BLaER1 (cell line): ENCODE data around the gene DNAJC18.

Source experiments
- H3K27ac ChIP-seq: shearing (Covaris generic); formaldehyde crosslinking; 2 replicates; pipeline ENCODE4 v1.8.1; 2022
- H3K27me3 ChIP-seq: shearing (Covaris generic); formaldehyde crosslinking; 2 replicates; pipeline ENCODE4 v1.8.1; 2022
- H3K36me3 ChIP-seq: shearing (Covaris generic); formaldehyde crosslinking; 2 replicates; pipeline ENCODE4 v1.8.1; 2022
- H3K4me1 ChIP-seq: shearing (Covaris generic); formaldehyde crosslinking; 2 replicates; pipeline ENCODE4 v1.8.1; 2022
- H3K4me2 ChIP-seq: shearing (Covaris generic); formaldehyde crosslinking; 2 replicates; pipeline ENCODE4 v1.8.1; 2022
- H3K4me3 ChIP-seq: shearing (Covaris generic); formaldehyde crosslinking; 2 replicates; pipeline ENCODE4 v1.8.1; 2022
- H3K9ac ChIP-seq: shearing (Covaris generic); formaldehyde crosslinking; 2 replicates; pipeline ENCODE4 v1.8.1; 2022
- H3K9me3 ChIP-seq: shearing (Covaris generic); formaldehyde crosslinking; 2 replicates; pipeline ENCODE4 v1.8.1; 2022
- H4K20me1 ChIP-seq: shearing (Covaris generic); formaldehyde crosslinking; 2 replicates; pipeline ENCODE4 v1.8.1; 2022
- Cebpa-rat ChIP-seq: shearing (Covaris generic); IDR thresholded peaks from 2 replicates; pipeline ENCODE4 v1.8.1; 2022

Gene DNAJC18

DNA sequence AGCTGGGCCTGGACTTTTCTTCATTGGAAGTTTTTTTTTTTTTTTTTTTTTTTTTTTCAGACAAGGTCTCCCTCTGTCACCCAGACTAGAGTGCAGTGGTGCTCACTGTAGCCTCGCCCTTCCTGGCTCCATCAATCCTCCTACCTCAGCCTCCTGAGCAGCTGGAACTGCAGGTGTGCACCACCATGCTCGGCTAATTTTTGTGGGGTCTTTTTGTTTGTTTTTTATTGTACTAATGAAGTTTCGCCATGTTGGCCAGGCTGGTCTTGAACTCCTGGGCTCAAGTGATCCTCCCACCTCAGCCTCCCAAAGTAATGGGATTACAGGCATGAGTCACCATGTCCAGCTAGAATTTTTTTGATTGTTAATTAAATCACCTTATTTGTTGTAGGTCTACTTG, 3.6 kb downstream of the DNAJC18 start:
- H3K4me2 ChIP-seq = no peak overlapping the region
- H3K27me3 ChIP-seq = no peaks in the 10 kb centered on the region
- no peaks in the 10 kb centered on the region for H3K9me3 ChIP-seq
- TF ChIP-seq Cebpa-rat = no peak
- H3K27ac ChIP-seq = no peak overlapping the region
- peaks cover 15% of the 10 kb centered on the region for H3K4me1 ChIP-seq
- no peak overlapping the region for H3K4me3 ChIP-seq
- no peaks in the 10 kb centered on the region for H4K20me1 ChIP-seq
- H3K9ac ChIP-seq = no peak overlapping the region
- peaks cover 17% of the 10 kb centered on the region for H3K36me3 ChIP-seq

DNA sequence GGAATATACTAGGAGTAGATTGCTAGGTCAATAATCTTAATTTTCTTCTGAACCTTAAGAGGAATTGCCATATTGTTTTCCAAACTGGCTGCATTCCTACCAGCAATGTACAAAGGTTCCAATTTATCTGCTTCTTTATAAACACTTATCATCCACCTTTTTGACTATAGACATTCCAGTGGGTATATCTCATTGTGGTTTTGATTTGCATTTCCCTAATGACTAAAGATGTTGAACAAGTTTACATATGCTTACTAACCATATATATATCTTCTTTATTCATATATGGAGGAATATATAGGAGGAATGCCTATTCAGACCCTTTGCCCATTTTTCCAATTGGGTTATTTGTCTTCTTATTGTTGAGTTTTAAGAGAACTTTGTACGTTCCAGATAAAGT, 7.6 kb downstream of the DNAJC18 start:
- Histone ChIP-seq H3K27ac (no peak overlapping the region), H3K4me1 (no peaks in the 10 kb centered on the region), H3K9ac (no peak overlapping the region), H3K36me3 (peaks cover 31% of the 10 kb centered on the region), H3K9me3 (no peaks in the 10 kb centered on the region), H4K20me1 (no peaks in the 10 kb centered on the region), H3K27me3 (no peaks in the 10 kb centered on the region), H3K4me3 (no peak overlapping the region), H3K4me2 (no peak overlapping the region)
- TF ChIP-seq Cebpa-rat = no peak

DNA sequence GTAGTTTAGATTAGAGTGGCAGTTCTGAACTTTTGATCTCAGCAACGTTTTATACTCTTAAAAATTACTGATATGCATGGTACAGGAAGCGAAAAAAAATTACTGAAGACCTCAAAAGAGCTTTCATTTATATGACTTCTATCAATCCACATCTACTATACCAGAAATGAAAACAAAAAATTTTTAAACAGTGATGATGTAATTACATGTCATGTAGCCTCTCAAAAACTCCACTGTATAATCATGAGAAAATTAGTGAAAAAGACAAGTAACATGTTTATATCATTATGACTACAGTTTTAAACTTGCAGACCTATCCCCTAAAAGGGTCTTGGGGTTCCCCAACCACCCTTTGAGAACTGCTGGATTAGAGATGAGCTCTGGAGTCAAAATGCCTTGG, 9.3 kb downstream of the DNAJC18 start:
- Histone ChIP-seq H3K9me3 (no peaks in the 10 kb centered on the region), H3K4me1 (no peaks in the 10 kb centered on the region), H3K9ac (no peak overlapping the region), H3K27ac (no peak overlapping the region), H3K27me3 (no peaks in the 10 kb centered on the region), H4K20me1 (no peaks in the 10 kb centered on the region), H3K4me3 (no peak overlapping the region), H3K36me3 (peaks cover 45% of the 10 kb centered on the region), H3K4me2 (no peak overlapping the region)
- TF ChIP-seq Cebpa-rat = no peak

DNA sequence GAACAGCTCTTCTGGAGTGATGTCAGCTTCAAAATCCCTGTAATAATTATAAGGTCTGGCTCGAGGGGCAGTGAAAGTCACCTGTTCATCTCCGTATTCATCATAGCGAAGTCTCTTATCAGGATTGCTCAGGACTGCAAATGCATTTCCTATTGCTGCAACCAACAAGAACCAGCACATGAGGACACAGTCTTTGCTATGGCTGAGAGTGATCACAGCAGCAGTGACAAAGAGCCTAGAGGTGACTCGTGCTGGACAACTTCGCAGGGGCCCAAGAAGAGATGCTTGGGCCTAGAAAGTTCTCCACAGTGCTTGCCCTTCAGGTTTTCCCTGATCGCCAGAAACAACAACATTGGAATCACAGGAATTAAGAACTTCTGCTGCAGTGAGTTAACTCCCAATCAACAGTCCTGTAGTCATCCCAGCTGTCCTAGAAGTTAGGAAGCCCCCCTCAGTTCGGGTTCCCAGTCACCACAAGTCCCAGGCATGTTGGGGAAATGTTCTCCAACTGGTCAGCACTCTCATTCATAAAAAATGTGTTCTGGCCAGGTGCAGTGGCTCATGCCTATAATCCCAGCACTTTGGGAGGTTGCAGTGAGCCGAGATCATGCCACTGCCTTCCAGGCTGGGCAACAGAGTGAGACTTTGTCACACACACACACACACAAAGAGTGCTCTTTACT, 13.0 kb downstream of the DNAJC18 start:
- Histone ChIP-seq H3K27ac (no peak overlapping the region), H3K4me3 (no peak overlapping the region), H3K27me3 (no peaks in the 10 kb centered on the region), H3K4me2 (no peak overlapping the region), H4K20me1 (no peaks in the 10 kb centered on the region), H3K4me1 (peaks cover 14% of the 10 kb centered on the region; the same call in 1 of the 2 replicates), H3K9me3 (no peaks in the 10 kb centered on the region), H3K36me3 (peaks cover 51% of the 10 kb centered on the region), H3K9ac (no peak overlapping the region)
- TF ChIP-seq Cebpa-rat = no peak

DNA sequence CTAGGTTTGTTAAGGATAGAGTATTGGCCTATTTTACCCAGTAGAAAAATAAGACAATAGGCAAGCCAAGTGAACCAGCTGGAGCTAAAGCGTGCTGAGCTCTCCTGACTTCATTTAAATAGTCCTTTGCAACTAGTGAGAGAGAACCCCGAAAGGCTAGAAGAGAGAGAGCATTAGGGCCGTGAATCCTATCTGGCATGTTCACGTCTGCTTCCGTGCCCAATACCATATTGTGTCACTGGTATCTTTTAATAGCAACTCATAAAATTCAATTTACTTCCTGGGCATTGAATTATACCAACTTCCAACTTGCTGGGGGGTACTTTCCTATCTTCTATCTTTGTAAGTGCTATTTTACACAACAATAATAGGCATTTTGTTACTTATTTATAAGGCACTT, 13.8 kb downstream of the DNAJC18 start:
- H3K36me3 ChIP-seq = peaks cover 55% of the 10 kb centered on the region

DNA sequence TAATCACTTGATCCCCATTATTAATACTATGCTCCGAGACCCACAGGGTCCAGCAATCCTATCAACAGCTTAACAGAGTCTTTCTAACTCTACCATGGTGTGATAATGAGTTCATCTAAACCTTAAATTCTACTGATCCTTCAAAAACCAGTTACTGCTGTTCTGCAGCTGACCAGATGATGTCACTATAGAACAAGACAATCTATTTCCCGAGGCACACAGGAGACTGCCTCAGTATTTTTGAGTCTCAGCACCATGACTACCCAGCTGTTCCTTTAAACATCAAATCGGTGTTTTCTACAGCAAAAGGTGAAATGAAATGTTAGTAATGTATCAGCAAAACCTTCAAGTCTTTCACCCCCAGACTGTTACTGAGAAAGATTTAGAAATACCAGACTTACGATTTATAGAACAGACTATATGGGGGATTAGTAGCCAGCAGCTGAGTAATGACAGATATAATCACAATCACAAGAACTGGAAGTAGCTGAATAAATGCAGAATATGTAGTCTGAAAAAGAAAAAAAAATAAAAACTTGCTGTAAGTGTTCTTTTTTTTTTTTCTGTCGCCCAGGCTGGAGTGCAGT, 16.9 kb downstream of the DNAJC18 start:
- no peaks in the 10 kb centered on the region for H3K9me3 ChIP-seq
- H4K20me1 ChIP-seq = no peaks in the 10 kb centered on the region
- no peak overlapping the region for H3K4me2 ChIP-seq
- H3K4me1 ChIP-seq = peaks cover 48% of the 10 kb centered on the region
- H3K4me3 ChIP-seq = no peak overlapping the region
- TF ChIP-seq Cebpa-rat = no peak
- H3K36me3 ChIP-seq = peaks cover 48% of the 10 kb centered on the region
- H3K27ac ChIP-seq = no peak overlapping the region
- H3K27me3 ChIP-seq = no peaks in the 10 kb centered on the region
- no peak overlapping the region for H3K9ac ChIP-seq

More for the DNA sequence above, 13.8 kb downstream of the DNAJC18 start:
- Histone ChIP-seq H3K4me1 (peaks cover 18% of the 10 kb centered on the region; the same call in 1 of the 2 replicates), H3K4me3 (no peak overlapping the region), H3K27me3 (no peaks in the 10 kb centered on the region), H3K9ac (no peak overlapping the region), H3K27ac (no peak overlapping the region), H3K9me3 (no peaks in the 10 kb centered on the region), H4K20me1 (no peaks in the 10 kb centered on the region), H3K4me2 (no peak overlapping the region)
- TF ChIP-seq Cebpa-rat = no peak

DNA sequence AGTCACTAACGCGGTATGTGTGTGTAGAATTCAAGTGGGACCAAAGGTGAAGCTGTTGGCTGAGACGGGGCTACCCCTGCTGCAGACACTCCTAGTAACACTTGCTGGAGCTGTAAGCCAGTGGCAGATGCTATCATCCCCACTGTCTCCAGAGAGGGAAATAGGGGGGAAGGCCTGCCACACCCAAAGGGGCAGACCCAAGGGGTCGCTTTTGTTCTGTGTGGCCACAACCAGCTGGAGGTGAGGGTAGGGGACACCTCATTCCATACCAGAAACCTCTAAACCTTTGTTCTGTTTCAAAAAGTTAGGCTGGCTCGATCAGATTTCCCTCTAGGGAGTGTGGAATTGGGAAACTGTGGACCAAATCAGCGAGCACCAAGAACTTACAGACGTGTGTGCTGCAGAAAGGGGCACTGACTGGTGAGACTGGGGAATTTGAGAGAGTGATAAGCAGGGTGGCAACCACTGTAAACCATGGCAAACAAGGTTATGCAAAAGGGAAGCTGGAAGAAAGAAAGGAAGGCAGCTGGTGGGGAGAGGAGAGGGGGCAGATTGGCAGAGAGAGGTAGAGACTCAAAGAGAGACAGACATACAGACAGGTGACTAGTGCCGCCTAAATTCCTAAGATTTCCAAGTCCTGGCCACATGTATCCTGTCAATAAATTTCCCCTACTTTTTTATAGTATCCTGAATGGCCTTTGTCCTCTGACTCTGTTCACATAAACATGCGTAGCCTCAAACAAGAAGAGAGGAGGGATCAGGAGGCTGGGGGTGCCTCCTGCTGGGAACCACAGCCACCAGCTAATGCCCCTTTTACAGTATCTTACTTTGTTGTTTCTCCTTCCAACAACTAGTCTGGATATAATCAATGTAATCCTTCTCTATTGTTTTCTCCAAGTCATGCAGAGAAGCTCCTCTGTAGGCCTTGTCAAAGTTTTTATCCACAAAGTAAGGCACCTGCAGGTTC, 19.8 kb downstream of the DNAJC18 start:
- Histone ChIP-seq H3K4me2 (peak overlapping the region; percentile 83), H3K9me3 (no peaks in the 10 kb centered on the region), H4K20me1 (no peaks in the 10 kb centered on the region), H3K9ac (peak overlapping the region; percentile 44; the same call in 1 of the 2 replicates), H3K27me3 (no peaks in the 10 kb centered on the region), H3K4me1 (peaks cover 77% of the 10 kb centered on the region), H3K36me3 (peaks cover 20% of the 10 kb centered on the region), H3K4me3 (no peak overlapping the region), H3K27ac (peak overlapping the region; percentile 81)
- TF ChIP-seq Cebpa-rat = no peak

DNA sequence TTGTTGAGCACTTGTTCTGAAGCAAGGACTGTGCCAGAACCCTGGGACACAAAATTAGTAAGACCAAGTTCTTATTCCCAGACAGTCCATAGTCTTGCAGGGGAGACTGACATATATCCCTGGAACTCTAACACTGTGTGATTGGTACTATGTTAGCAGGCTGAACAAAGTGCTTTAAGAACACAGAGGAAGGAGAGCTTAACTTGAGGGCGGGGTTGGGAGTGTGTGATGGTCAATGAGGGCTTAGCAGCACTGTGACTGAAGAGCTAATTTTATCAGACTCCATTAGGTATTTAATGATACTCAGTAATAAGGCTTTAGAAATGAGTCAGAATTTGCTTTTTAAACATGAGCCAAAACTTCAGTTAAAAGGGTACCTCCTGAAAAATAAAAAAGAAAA, 20.5 kb downstream of the DNAJC18 start:
- peak overlapping the region; percentile 83 for H3K4me2 ChIP-seq
- H3K27ac ChIP-seq = peak overlapping the region; percentile 81
- peaks cover 84% of the 10 kb centered on the region for H3K4me1 ChIP-seq
- no peak overlapping the region for H3K4me3 ChIP-seq
- H3K9ac ChIP-seq = peak overlapping the region; percentile 44; the same call in 1 of the 2 replicates
- H3K36me3 ChIP-seq = peaks cover 14% of the 10 kb centered on the region
- TF ChIP-seq Cebpa-rat = no peak
- no peaks in the 10 kb centered on the region for H3K27me3 ChIP-seq
- H4K20me1 ChIP-seq = no peaks in the 10 kb centered on the region
- no peaks in the 10 kb centered on the region for H3K9me3 ChIP-seq

DNA sequence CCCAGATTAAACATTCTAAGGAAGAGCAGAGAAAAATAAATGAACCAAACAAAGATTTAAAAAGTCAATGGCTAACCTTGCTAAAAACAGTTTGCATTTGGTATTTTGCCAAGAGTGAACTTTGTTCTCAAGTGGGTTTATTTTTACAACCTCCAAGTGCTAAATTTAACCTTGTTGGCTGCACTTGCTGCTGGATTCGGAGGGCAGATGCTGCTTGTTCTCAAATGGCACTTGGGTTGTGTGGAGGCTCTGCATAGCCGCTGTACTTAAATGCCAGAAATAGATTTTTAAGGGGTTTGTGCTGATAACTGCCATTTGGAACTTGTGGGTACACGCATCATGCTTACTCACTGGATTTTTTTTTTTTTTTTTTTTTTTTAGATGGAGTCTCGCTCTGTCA, 22.1 kb downstream of the DNAJC18 start:
- H3K36me3 ChIP-seq = peaks cover 25% of the 10 kb centered on the region; the same call in 1 of the 2 replicates
- peak overlapping the region; percentile 55; the same call in 1 of the 2 replicates for H3K9ac ChIP-seq
- H3K27me3 ChIP-seq = no peaks in the 10 kb centered on the region
- no peaks in the 10 kb centered on the region for H4K20me1 ChIP-seq
- 0 out of 2 replicates have a peak overlapping the region, but pooled peaks have one; percentile 4 for H3K4me3 ChIP-seq
- peak overlapping the region; percentile 81 for H3K27ac ChIP-seq
- no peaks in the 10 kb centered on the region for H3K9me3 ChIP-seq
- TF ChIP-seq Cebpa-rat = no peak
- H3K4me2 ChIP-seq = peak overlapping the region; percentile 83
- peaks cover 86% of the 10 kb centered on the region for H3K4me1 ChIP-seq
